A172 (cell line): ENCODE measurements around the gene MYO3B. TPM values are rescaled to one million over a fixed set of nuclear protein-coding genes. Genes with fewer than 3 reads are reported as not detected.

Experiments
- DNase-seq: peaks from one replicate; pipeline ENCODE4 v3.0.0-alpha.2; 2015; ENCODE audit warnings: low spot score
- total RNA-seq: library from RNA; depleted of rRNA; stranded (reverse); fragments of >200 nt; shearing (Covaris generic); gene quantifications from 2 replicates; pipeline ENCODE4 v1.2.3, GENCODE V29; 2014; rRNA removed

Gene MYO3B, protein sequence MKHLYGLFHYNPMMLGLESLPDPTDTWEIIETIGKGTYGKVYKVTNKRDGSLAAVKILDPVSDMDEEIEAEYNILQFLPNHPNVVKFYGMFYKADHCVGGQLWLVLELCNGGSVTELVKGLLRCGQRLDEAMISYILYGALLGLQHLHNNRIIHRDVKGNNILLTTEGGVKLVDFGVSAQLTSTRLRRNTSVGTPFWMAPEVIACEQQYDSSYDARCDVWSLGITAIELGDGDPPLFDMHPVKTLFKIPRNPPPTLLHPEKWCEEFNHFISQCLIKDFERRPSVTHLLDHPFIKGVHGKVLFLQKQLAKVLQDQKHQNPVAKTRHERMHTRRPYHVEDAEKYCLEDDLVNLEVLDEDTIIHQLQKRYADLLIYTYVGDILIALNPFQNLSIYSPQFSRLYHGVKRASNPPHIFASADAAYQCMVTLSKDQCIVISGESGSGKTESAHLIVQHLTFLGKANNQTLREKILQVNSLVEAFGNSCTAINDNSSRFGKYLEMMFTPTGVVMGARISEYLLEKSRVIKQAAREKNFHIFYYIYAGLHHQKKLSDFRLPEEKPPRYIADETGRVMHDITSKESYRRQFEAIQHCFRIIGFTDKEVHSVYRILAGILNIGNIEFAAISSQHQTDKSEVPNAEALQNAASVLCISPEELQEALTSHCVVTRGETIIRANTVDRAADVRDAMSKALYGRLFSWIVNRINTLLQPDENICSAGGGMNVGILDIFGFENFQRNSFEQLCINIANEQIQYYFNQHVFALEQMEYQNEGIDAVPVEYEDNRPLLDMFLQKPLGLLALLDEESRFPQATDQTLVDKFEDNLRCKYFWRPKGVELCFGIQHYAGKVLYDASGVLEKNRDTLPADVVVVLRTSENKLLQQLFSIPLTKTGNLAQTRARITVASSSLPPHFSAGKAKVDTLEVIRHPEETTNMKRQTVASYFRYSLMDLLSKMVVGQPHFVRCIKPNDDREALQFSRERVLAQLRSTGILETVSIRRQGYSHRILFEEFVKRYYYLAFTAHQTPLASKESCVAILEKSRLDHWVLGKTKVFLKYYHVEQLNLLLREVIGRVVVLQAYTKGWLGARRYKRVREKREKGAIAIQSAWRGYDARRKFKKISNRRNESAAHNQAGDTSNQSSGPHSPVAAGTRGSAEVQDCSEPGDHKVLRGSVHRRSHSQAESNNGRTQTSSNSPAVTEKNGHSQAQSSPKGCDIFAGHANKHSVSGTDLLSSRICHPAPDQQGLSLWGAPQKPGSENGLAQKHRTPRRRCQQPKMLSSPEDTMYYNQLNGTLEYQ (N-terminal part only)
- total RNA-seq, result 0.03 TPM in 1 of 2 replicates, not detected in the other

DNA sequence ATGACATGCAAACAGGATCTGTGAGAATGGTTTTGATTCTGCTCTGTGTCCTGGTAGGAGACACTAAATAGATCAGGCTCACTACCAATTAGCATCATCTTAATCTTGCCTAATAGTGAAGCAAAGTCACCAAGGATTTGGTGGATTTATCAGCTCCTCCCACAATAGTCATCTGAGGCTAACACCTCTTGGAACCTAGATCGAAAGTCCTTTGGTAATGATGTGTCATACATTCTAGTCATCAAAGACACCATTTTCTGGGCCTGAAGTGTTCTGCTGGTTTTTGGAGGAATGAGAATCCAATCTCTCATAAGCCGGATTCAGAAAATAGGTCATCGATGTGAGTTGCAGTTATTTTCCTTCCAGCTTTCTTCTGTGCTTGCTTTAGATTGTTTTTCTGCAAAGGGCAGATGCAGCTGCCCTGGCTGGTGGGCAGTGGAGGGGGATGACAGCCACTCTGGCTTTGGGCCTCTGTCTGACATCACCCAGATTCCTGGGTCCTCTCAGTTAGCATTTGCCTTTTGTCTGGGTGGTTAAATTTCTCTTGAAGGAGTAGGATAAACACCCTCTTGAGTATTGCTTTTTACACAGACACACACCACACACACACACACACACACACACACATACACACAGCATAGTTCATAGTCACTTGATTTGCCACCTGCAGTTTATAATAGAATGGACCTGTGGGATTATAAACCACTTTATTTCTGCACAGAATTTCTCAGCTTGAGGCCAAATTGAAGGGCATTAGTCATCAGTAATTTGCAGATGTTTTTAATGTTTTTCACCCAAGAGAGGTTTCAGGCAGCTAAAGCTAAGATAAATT, at the start of gene MYO3B:
Gene MYO3B (plus strand): TSS at position 198 of the 832 bp plus-strand sequence. CDS start 141 bp downstream, at position 339.
- peak; percentile 49 for DNase-seq

DNA sequence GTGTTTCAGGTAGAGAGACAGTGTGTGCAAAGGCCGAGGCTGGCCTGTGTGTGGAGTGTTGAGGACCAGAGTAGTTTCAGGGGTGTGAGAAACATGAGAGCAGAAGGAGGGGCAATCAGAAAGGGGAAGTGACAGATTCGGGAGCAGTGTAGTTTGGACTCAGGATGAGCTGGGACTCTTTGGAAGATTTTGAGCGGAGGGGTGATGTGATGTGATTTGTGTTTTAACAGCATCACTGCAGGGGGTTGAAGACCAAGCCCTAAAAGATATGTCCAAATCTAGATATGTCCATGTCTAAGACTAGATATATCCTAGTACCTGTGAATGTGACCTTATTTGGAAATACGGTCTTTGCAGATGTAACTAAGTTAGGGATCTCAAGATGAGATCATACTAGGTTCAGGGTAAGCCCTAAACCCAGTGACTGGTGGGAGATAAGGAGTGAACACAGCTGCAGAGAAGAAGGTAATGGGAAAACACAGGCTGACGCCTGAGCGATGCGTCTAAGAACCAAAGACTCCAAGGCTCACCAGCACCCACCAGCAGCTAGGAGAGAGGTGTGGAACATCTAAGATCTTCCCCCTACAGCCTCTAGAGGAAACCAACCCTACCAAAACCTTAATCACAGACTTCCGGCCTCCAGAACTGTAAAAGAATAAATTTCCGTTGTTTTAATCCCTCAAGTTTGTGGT, 38.5 kb upstream of the MYO3B start:
- DNase-seq, result no peak

DNA sequence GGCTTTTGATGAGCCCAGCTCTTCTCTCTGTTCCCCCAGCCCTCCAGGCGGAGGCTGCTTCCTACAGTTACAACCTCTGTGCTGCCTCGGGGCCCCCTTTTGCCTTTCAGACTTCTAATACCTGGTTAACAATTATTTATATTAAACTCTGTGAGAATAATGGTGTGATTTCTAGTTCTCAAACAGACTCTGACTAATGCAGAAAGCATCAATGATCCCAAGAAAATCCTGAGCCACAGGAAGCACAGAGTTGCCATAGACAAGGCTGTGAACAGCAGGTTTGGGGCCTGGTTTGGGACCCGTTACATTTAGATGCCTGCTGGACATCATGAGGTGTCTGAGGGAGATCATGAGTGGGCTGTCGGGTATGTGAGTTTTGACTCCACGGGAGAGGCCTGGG, 37.4 kb upstream of the MYO3B start:
- DNase-seq, result no peak

DNA sequence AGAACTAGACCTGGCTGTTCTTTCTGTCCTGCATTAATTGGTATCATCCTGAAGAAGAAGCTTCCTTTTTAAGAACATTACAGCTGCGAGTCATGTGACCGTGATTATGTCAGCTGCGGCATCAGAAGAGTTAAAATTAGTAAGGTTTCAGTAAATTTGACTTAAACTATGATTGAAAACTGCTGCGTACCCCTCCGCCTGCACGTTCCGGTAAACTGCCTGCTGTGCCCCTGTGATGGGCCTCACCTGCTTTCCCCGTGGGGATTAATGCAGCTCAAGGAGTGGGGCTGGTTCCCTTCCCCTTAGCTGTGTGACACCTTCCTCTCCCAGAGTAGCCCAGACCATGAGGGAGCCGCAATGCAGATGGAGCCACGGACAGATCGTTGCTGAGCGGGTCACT, 36.1 kb upstream of the MYO3B start:
- DNase-seq, result no peak

DNA sequence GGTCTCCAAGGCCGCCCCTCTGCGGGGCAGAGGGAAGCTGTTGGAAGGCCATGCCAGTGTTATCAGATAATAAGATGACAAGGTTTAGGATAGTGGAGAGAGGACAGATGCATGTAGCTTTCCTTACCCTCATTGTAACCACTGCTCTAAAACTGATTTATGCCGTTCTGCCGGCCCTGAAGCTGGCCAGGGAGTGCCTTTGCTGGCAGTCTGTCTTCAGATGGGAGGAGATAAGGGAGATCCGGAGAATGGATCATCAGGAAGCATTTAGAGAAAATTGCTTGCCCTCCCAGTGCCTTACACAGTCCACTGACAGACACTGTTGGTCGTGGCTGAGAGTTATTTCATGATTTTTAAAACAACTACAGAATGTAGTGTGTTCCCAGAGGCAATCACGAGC, 35.4 kb upstream of the MYO3B start:
- no peak for DNase-seq

DNA sequence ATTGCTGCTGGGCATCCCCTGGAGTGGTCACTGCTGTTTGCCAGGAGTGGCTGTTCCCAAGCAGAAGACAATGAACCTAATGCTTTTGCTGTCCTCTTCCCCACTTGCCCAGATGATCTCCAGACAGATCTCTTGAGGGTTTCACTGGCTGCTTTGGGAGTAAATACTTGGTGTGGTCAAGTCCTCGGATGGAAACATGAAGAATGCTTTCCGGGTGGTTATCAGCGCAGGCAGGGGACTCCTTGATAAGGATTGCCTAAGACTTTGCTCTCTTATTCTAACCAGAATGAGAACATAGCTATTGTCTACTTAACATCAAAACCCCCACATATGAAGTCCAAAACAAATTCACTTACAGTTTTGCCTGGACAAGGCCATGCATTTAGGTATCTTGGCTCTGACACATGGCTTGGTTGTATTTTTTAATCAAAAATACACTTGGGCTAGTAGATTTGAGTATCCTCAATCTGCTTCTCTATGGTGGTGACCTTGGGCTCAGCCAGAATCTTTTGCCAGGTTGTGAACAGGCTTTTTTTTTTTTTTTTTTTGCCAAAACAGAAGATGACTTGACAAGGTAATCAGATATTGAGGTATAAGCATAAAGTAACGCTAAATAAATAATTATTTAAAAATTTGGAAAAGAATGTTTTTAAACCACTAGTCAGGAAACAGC, 34.8 kb upstream of the MYO3B start:
- no peak for DNase-seq

DNA sequence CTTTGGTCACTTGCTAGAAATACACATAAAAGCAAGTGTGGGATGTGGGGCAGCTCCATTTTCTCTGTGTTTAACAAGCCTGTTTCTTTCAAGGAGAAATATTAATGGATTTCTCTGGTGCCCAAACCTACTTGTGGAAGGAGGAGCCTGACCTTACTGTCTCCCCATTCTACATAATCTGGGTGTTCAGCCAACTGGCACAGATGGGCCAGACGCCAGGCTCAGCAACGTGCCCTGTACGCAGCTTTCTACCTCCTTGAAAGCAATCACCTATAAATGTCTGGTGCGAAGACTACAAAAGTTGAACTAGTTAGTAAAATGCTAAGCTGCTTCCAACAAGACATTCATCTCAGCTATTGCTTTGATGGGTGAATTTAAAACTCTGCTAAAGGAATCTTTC, 33.2 kb upstream of the MYO3B start:
- DNase-seq, result no peak

DNA sequence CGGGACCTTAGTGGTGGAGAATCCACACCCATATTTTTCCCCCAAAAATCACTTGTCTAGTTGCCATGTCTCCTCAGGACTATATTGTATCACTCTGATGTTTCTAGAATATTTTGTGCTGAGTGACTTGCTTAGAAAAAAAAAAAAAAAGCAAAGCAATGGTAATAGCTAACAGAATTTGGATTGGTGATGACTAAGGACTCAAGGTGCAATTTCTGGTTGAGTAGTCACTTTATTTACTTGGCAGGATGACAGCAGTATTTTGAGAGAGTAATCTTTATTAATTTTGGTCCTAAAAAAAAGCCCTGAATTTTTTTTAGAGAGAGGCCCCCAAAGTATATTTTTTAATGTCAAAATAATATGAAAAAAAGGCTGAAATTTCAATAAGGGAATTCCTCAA, 32.8 kb upstream of the MYO3B start:
- DNase-seq, result no peak

DNA sequence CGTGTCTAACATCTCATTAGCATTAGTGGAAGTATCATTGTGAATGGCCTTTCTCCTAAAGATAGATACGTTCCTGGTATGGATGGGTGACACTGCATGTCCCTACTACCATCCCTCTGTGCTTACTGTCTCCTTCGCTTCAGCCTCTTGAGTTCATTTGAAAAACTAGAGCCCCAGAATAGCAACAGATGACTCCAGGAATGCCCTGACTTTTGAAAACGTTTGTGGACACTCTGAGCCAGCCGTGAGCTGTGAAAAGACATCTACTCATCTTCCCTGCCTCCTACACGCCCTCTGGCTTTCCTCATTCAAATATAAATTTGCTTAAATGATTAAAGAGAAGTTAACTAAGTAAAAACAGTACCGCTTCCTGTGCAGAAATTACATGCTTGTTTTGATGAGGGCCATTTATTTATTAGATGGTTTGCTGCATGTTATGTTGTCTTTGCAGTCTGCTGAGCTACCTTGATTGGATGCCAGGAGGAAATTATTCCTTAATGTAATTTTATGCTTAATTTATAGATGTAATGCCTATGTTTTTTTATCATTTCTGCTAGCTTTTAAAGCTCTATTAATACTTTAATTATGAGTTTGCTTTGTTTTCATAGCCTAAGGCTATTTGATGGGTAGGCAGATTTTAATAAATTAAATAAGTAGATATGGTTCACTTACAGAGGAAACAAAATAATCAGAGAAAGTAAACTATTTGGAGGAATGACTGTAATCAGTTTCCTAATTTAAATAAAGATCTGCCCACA, 32.1 kb upstream of the MYO3B start:
- DNase-seq, result no peak

DNA sequence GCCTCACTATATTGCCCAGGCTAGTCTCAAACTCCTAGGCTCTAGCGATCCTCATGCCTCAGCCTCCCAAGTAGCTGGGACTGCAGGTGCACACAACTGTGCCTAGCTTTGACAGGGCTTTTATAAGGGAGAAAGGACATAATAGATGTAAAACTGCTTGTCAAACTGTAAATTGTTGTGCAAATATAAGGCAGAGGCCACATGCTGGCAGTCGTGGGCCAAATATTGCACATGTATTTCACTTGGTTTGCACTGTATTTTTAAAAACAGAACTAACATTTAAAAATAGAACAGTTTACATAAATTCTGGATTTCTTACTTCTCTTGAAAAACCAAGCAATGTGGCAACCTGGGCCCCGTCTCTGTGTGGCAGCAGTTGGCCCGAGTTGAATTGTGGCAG, 31.2 kb upstream of the MYO3B start:
- DNase-seq, result no peak

DNA sequence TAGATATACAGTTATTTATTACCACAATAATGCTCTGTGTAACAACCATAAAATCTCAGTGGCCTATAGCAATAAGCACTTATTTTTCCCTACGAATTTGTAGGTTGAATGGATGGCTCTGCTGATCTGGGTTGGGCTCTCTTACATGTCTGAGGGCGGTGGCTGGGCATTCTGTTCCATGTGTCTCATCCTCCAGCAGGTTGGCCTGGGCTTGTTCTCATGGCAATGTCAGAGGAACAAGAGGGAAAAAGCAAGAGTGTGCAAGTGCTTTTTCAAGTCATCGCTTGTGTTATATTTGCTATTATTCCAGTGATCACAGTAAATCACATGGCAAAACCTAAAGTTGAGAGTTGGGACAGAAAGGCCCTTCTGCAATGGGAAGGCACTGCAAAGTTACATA, 30.4 kb upstream of the MYO3B start:
- DNase-seq, result no peak

DNA sequence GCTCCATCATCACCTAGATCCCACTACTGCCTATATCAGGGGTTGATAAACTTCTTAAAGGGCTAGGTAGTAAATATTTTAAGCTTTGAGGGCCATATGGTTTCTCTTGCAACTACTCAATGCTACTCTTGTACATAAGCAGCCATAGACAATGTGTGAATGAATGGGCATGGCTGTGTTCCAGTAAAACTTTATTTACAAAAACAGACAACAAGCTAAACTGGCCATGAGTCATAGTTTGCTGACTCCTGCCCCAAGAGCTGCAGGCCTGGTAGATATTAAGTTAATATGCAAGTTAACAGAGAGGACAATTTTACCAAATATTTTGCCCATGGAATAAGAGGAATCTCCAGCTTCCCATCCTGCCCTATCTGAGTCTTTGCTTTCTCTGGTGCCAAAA, 29.8 kb upstream of the MYO3B start:
- no peak for DNase-seq

DNA sequence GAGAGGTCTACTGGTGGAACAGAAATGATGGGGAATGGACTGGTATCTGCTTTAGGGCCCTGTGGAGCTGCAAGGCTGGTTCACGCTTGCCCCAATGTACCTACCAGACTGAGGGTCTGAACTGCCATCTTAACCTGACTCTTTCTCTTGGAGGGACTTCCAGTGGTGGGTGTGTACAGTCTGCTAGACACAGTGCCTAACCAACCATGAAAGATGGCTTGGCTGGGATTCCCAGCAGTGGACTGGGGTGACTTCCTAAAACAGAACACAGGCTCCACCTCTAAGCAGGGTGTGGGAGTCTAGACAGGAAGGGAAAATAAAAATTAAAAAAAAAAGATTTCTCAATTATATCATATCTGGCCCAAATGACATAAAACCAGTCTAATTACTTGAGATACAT, 25.5 kb upstream of the MYO3B start:
- no peak for DNase-seq

DNA sequence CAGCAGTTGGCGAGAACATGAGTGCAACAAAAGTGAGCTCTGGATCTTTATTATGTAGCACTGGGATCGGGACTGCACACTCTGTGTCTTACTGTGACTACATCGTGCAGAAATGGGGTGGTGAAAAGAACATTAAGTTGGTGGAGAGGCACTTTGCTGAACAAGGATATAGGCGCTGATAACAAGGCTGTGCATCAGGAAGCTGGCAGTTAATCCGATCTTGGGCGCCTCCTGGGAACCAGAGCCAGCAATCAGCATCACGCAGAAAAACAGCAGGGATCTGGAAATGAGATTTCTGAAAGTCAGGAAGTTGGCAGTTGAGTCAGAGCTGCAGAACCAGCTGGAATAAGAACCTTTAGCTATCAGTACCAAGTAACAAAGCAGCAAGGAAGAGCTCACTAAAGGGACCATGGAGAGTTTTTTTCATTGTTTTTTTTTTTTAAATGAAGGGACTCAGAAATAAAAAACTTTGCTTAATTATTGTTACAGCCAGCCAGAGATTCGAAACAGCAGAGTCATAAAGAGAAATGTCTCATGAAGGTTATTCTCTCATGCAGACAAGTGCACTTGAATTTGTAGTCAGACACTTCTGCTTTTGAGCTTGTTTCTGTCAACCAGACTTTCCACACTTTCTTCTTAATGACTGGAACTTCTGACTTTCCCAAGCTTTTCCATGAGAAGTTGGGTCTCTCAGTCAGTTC, 22.8 kb upstream of the MYO3B start:
- DNase-seq, result peak; percentile 76

DNA sequence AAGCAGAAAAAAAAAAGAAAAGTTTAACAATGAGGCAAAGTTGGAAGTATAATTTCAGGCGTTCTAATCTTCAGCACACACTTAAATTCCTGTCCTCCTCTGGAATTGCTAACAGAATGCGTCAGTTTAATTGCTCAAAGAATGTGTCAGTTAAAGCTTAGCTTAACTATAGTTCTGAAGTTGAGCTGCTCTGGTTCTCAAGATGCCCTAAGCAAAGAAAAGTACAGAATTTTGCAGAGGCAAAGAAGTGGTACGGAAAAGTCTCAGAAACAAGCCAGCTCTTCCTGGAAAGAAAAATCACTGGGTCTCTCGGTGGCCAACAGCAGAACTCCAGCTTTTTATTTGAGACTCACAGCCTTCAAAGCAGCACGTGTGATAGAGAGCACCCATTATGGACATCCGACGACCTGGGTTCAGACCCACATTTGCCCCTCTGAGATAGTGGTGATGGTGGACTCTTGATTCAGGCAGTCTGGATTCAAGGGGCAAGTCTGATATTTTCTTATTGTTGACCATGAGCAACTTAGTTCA, 22.2 kb upstream of the MYO3B start:
- peak; percentile 14 for DNase-seq

DNA sequence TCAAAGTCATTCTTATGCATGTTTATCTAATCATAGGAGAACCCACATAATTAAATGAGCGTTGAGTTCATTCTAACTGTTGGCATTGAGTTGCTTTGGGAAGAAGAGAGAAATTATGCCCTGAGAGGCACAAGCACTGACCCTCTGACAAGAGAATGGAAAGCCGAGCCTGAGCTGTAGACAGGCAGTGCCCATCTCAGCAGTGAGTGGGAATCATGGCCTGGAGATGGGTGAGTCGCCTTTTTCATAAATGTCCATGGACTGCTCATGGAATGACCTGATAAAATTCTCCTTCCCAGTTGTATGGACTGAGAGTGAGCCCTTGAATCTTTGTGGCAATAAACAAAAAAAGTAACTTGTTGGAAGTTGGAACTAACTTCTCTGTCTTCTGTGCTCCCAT, 21.4 kb upstream of the MYO3B start:
- DNase-seq, result no peak

DNA sequence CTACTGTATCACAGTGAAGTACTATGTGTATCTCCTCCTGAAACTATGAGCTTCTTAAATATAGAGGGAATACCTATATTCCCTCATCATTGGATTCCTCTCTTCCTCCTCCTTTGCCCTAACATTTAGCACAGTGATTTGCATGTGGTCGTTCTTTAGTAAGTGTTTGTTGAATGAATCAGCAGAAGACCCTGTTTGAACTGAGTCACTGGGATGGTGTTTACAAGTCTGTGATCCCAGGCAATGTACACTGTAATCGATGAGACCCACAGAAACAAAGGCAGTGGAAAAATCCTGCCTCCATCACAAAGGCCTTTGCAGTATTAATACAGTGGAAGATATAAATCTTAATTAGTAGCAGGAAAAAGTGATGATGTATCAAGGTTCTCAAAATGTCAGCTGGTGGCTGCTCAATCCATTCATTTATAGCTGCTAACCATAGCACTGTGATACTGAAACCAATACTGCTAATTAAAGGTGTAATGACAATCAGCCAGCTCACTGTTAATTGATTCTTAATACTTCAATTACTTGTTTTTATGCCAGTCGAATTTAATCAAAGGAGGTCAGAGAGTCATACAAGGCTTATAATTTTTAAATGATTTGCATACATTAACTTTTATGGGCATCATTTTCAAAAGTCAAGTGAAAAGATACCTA, 20.8 kb upstream of the MYO3B start:
- no peak for DNase-seq

DNA sequence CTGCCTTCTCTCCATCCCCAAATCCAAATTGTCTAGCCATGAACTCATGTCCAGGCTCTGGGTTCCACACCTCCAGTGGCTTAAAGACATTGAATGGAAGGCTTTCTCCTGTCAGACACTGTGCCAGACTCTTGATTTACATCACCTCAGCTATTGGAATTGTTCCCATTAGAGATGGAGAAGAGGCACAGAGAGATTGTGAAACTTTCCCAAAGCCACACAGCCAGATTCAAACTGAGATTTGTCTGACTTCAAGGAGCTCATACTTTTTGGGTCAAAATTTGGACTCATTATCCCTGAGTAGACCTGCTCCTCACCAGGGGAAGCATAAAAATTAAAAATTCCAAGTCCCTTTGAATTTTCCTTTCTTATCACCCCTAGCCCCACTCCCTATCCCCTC, 18.9 kb upstream of the MYO3B start:
- no peak for DNase-seq
